Ammon's horn (tissue), 1 donor: ENCODE measurements around the gene SIRPA.

ENCODE experiments used
- DNase-seq: peaks from one replicate; pipeline ENCODE4 v3.0.0-alpha.2; 2016; ENCODE audit warnings: low spot score

SIRPA gene

GRCh38 chr20:1950836-1951235 is 55.6 kb downstream of the SIRPA start:
- no peak for DNase-seq

GRCh38 chr20:1951436-1952115 is 56.4 kb downstream of the SIRPA start:
- DNase-seq, result no peak

- DNase-seq, result no peak
Observed at GRCh38 chr20:1952737-1953530, 57.7 kb downstream of the SIRPA start.

GRCh38 chr20:1953621-1954020 is 58.4 kb downstream of the SIRPA start:
- no peak for DNase-seq

GRCh38 chr20:1955217-1955616 is 60.0 kb downstream of the SIRPA start:
- DNase-seq, result no peak

GRCh38 chr20:1958426-1958825 is 63.2 kb downstream of the SIRPA start:
- DNase-seq, result no peak

GRCh38 chr20:1959156-1959555 is 63.9 kb downstream of the SIRPA start:
- no peak for DNase-seq

- DNase-seq, result no peak
Observed at GRCh38 chr20:1961374-1961773, 66.2 kb downstream of the SIRPA start.

- DNase-seq, result no peak
Observed at GRCh38 chr20:1964061-1964460, 68.9 kb downstream of the SIRPA start.

GRCh38 chr20:1964659-1965405 is 69.6 kb downstream of the SIRPA start:
- no peak for DNase-seq

- DNase-seq, result peak; percentile 86
Observed at GRCh38 chr20:1965520-1966351, 70.5 kb downstream of the SIRPA start.

- DNase-seq, result no peak
Observed at GRCh38 chr20:1968964-1969363, 73.8 kb downstream of the SIRPA start.

- no peak for DNase-seq
Observed at GRCh38 chr20:1971893-1972586, 76.8 kb downstream of the SIRPA start.

GRCh38 chr20:1973601-1974440 is 78.6 kb downstream of the SIRPA start:
- no peak for DNase-seq

- no peak for DNase-seq
Observed at GRCh38 chr20:1975291-1975690, 80.1 kb downstream of the SIRPA start.

GRCh38 chr20:1979106-1979778 is 84.0 kb downstream of the SIRPA start:
- DNase-seq, result no peak

- no peak for DNase-seq
Observed at GRCh38 chr20:1982686-1983085, 87.5 kb downstream of the SIRPA start.

- peak; percentile 39 for DNase-seq
Observed at GRCh38 chr20:1983301-1983700, 88.1 kb downstream of the SIRPA start.

- no peak for DNase-seq
Observed at GRCh38 chr20:1987826-1988225, 92.6 kb downstream of the SIRPA start.
